GM12873 (cell line): ENCODE measurements around the gene FRMD3.

Experiments used
- TF ChIP-seq, protein P1 (sequence below): IDR thresholded peaks from 2 replicates; pipeline ENCODE4 v1.5.1; 2012; ENCODE audit warnings: low read depth, mild to moderate bottlenecking, moderate library complexity, low read length, control low read depth; ENCODE audit not compliant: insufficient read depth; ENCODE audit errors: missing control alignments

FRMD3 gene

DNA sequence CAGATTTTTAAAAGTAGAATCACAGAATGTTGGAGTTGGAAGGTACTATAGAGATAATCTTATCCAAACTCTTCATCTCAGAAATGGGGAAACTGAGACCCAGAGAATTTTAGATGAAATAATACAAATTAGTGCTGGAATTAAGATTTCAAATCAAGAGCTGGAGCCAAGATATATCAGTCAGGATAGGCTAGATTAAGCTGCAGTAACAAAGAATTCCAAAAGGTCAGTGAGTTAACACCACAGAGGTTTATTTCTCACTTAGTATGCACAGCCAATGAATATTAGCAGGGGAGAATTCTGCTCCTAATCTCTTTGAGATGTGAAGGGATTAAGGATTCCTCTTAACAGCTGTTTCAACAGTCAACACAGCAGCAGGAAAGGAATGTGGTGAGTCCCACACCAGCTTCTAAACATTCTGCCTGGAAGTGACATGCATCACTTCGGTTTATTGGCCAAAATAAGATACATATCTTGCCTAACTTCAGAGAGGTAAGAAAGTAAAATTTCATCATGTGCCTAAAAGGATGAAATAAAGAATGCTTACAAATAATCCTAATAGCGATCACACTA lies 136.8 kb downstream of the FRMD3 start:
- TF ChIP-seq, protein P1, sequence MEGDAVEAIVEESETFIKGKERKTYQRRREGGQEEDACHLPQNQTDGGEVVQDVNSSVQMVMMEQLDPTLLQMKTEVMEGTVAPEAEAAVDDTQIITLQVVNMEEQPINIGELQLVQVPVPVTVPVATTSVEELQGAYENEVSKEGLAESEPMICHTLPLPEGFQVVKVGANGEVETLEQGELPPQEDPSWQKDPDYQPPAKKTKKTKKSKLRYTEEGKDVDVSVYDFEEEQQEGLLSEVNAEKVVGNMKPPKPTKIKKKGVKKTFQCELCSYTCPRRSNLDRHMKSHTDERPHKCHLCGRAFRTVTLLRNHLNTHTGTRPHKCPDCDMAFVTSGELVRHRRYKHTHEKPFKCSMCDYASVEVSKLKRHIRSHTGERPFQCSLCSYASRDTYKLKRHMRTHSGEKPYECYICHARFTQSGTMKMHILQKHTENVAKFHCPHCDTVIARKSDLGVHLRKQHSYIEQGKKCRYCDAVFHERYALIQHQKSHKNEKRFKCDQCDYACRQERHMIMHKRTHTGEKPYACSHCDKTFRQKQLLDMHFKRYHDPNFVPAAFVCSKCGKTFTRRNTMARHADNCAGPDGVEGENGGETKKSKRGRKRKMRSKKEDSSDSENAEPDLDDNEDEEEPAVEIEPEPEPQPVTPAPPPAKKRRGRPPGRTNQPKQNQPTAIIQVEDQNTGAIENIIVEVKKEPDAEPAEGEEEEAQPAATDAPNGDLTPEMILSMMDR: no peak

DNA sequence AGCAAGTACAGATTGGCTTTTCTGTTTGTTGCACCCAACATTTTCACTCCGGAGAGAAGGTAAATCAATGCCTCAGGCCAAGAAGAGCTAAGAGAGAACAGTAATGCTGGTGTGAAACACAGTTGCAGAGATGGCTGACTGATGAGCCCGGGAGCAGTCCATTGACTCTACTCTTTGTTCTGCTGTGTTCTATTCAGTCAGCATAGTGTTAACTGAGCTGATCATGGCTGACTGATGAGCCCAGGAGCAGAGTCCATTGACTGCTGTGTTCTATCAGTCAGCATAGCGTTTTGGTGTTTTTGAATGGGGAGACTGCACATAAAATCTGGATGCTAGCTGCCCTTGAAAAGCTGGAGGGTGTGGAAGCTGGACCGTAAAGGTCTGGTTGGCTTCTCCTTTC lies 141.4 kb downstream of the FRMD3 start:
- TF ChIP-seq, protein P1: no peak

DNA sequence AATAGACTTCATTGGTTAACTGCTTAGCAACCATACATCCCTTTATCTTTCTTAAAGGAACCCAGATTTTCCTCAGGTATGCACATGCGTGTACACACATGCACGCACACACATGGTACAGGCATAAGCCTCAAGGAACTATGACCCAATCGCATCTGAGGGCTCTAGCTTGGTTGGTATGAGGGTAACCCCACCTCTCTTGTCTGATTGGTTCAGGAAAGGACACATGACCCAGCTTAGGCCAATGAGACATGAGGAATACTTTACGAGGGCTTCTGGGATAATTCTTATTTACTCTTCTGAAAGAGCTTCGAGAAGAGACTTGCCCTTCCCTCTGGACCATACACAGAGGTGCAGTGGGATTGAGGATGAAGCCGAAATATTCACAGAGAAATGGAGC lies 141.9 kb downstream of the FRMD3 start:
- TF ChIP-seq, protein P1: no peak

GRCh38 chr9:83392228-83392627 lies 146.0 kb downstream of the FRMD3 start:
- TF ChIP-seq, protein P1: no peak

DNA sequence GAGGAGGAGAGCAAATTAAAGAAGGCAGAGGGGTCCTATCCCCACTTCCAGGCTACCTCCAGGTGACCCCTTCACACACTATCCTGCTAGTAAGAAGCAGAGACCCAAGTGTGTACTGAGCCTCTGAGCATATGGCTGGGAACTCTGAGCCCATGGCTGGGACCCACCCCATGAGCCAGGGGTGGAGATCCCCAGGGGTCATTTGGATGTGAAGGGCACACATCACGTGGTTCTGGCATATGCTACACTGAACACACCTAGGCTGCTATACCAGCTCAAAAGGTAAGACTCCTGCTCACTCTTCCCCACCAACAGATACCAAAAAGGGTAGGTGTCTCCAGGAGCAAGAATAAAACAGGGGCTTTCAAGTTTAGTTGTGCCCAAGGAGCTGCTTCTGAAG lies 149.9 kb downstream of the FRMD3 start:
- TF ChIP-seq, protein P1: no peak

- TF ChIP-seq, protein P1: no peak
These were observed 150.6 kb downstream of the FRMD3 start for GRCh38 chr9:83387401-83388185.

- TF ChIP-seq, protein P1: no peak
These were observed 152.9 kb downstream of the FRMD3 start for GRCh38 chr9:83385317-83385716.
